ENCODE measurements around the gene CHURC1. TPM values are rescaled to one million over a fixed set of nuclear protein-coding genes. Genes with fewer than 3 reads are reported as not detected.

The CHURC1 gene
- total and polyA plus RNA-seq, 3 donors from 2014 or later = 53.5 to 62.8 (median 55.7) TPM

DNA sequence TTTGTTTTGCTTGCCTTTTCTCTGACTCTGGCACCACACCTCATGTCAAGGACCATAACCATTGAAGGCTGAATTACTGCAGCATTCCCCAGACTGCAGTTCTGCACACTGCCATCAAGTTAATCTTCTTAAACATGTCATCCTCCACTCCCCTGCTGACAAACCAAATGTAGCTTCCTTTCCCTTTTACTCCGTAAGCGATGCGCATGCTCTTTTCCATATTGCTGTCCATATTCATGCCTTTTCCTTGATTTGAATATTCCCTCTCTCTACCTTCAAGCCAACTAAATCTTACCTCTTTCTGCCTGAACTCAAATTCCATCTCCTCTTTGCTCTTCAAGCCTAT, 14.7 kb downstream of the CHURC1 start:
- no peak for TF ChIP-seq POLR2A (IDR thresholded peaks at IDR 0.05)
- TF ChIP-seq, protein P1, sequence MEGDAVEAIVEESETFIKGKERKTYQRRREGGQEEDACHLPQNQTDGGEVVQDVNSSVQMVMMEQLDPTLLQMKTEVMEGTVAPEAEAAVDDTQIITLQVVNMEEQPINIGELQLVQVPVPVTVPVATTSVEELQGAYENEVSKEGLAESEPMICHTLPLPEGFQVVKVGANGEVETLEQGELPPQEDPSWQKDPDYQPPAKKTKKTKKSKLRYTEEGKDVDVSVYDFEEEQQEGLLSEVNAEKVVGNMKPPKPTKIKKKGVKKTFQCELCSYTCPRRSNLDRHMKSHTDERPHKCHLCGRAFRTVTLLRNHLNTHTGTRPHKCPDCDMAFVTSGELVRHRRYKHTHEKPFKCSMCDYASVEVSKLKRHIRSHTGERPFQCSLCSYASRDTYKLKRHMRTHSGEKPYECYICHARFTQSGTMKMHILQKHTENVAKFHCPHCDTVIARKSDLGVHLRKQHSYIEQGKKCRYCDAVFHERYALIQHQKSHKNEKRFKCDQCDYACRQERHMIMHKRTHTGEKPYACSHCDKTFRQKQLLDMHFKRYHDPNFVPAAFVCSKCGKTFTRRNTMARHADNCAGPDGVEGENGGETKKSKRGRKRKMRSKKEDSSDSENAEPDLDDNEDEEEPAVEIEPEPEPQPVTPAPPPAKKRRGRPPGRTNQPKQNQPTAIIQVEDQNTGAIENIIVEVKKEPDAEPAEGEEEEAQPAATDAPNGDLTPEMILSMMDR (IDR thresholded peaks at IDR 0.05) = no peak
- Histone ChIP-seq H3K27ac (no peak overlapping the region), H3K4me3 (no peak overlapping the region), H3K4me1 (no peaks in the 10 kb centered on the region), H3K9me3 (no peaks in the 10 kb centered on the region), H3K36me3 (ENCODE audit: low read depth, missing control alignments) (no peaks in the 10 kb centered on the region), H3K27me3 (no peaks in the 10 kb centered on the region)
- intact Hi-C loops (cut with DNase I; ENCODE audit: low total_unique reads) = no loop called here
- 97 to 98% methylated on average over 3 of the region's 3 CpGs for WGBS, 2 donors
- DNase-seq = no peak

GRCh38 chr14:64930085-64930843, 16.0 kb downstream of the CHURC1 start:
- Histone ChIP-seq H3K9me3 (no peaks in the 10 kb centered on the region), H3K27me3 (no peaks in the 10 kb centered on the region), H3K4me1 (peaks cover 6% of the 10 kb centered on the region), H3K36me3 (ENCODE audit: low read depth, missing control alignments) (no peaks in the 10 kb centered on the region), H3K4me3 (no peak overlapping the region), H3K27ac (no peak overlapping the region)
- intact Hi-C loops (cut with DNase I; ENCODE audit: low total_unique reads) = no loop called here
- DNase-seq = no peak
- WGBS, 2 donors = 59 to 72% methylated on average over 3 of the region's 3 CpGs
- TF ChIP-seq, protein P1 (IDR thresholded peaks at IDR 0.05) = no peak
- no peak for TF ChIP-seq POLR2A (IDR thresholded peaks at IDR 0.05)

- Histone ChIP-seq H3K4me3 (no peak overlapping the region), H3K9me3 (no peaks in the 10 kb centered on the region), H3K4me1 (peaks cover 15% of the 10 kb centered on the region), H3K27ac (no peak overlapping the region), H3K27me3 (no peaks in the 10 kb centered on the region), H3K36me3 (ENCODE audit: low read depth, missing control alignments) (no peaks in the 10 kb centered on the region)
- TF ChIP-seq, protein P1 (IDR thresholded peaks at IDR 0.05) = no peak
- TF ChIP-seq POLR2A (IDR thresholded peaks at IDR 0.05) = no peak
- intact Hi-C loops (cut with DNase I; ENCODE audit: low total_unique reads) = no loop called here
- 66% methylated on average over 2 of the region's 2 CpGs for WGBS, 2 donors
- DNase-seq = no peak
Observed at GRCh38 chr14:64931123-64931522, 16.9 kb downstream of the CHURC1 start.

DNA sequence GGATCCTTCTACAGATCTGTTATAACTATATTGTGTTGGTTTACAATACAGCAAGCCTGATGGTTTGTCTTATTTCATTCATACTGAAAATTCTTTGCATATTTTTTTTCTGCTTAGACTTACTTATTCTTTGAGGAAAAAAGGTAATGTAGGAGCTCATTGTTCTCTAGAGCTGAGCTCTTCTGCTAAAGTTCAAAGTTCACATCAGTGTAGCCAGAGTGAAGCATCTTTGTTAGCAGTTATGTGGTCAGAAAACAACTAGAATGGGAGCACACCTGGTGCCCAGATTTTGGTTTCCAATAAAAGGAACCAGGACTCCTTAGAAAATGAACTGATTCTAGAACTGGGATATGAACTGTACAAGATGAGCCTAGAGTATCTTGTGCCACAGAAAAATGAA, 18.0 kb downstream of the CHURC1 start:
- Histone ChIP-seq H3K27me3 (no peaks in the 10 kb centered on the region), H3K9me3 (no peaks in the 10 kb centered on the region), H3K4me3 (no peak overlapping the region), H3K27ac (no peak overlapping the region), H3K36me3 (ENCODE audit: low read depth, missing control alignments) (no peaks in the 10 kb centered on the region), H3K4me1 (peaks cover 18% of the 10 kb centered on the region)
- TF ChIP-seq, protein P1 (IDR thresholded peaks at IDR 0.05) = no peak
- no peak for TF ChIP-seq POLR2A (IDR thresholded peaks at IDR 0.05)
- DNase-seq = no peak
- intact Hi-C loops (cut with DNase I; ENCODE audit: low total_unique reads) = no loop called here

- DNase-seq = no peak
- H3K27ac ChIP-seq = peak overlapping the region in 1 of 2 donors; percentile 23
- H3K4me3 ChIP-seq = no peak overlapping the region
- H3K27me3 ChIP-seq = no peaks in the 10 kb centered on the region
- peaks cover 22% of the 10 kb centered on the region for H3K4me1 ChIP-seq
- no peaks in the 10 kb centered on the region for H3K36me3 ChIP-seq (ENCODE audit: low read depth, missing control alignments)
- H3K9me3 ChIP-seq = no peaks in the 10 kb centered on the region
- intact Hi-C loops (cut with DNase I; ENCODE audit: low total_unique reads) = no loop called here
- TF ChIP-seq, protein P1 (IDR thresholded peaks at IDR 0.05) = no peak
- no peak for TF ChIP-seq POLR2A (IDR thresholded peaks at IDR 0.05)
- WGBS, 2 donors = 45 to 47% methylated on average over 1 of the region's 1 CpG
Observed at GRCh38 chr14:64934338-64934929, 20.2 kb downstream of the CHURC1 start.

Data from testis (tissue), 3 donors.